ENCODE data around the gene CCNY. TPM values are rescaled to one million over a fixed set of nuclear protein-coding genes. Genes with fewer than 3 reads are reported as not detected.

The CCNY gene
- total RNA-seq, 3 donors from 2014 or later (not counting 1 experiment from before 2014, with no cell fraction given), result 71.0 to 87.2 (median 74.3) TPM

DNA sequence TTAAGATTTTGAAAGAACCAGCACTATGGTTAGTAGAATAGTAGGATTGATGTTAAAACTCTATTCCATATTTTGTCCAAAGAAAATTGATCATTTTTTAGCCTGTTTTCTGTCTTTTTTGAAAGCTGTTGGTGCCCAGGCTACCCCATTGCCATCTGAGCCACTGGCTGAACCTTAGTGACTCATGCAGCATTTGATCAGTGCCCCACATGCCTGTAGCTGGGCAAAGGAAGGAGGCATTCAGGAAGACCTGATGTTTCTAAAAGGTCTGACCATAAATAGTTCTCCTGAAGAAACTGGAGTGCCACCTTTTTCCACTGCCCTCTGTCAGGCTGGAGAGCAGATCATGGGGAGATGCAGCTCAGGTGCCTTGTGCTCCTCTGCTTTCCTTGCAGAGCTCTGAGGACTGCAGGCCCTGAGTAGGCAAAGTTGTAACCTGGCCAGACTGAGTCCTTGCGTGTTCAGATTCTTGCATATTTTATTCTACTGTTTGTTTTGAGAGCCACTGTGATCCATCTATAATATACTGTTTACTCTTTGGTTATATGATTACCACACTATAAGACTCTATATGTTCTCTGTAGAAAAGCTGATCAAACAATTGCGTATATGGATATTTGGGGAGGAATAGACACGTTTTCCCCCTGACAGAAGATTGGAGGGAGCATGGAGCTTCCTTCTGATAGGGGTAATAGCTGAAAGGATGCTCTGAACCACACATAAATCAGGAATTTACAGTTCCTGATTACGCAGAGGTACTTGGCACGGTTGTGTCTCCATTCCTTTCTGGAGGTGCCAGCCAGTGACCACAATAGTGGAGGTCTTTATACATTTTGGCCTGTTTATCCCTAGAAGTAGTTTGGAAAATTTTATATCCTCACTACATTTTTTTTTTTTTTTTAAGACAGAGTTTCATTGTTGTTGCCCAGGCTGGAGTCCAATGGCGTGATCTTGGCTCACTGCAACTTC lies 219.9 kb downstream of the CCNY start:
- H3K27ac ChIP-seq (ENCODE audit: low read length), result no peak overlapping the region
- Mint-ChIP-seq H3K27ac (no peak overlapping the region), H3K27me3 (ENCODE audit: low read depth in 2 of 2) (no peaks in the 10 kb centered on the region), H3K4me3 (no peak overlapping the region), H3K36me3 (no peaks in the 10 kb centered on the region), H3K9me3 (no peaks in the 10 kb centered on the region), H3K4me1 (peaks cover 0 to 23% of the 10 kb centered on the region in 2 donors)
- DNase-seq (no peak), ATAC-seq (no peak)
- no peak overlapping the region for H3K4me3 ChIP-seq (ENCODE audit: low read length)
- H3K4me1 ChIP-seq (ENCODE audit: control insufficient read depth, insufficient read depth, low read length), result no peaks in the 10 kb centered on the region
- intact Hi-C loops (cut with micrococcal nuclease), result no loop called here
- TF ChIP-seq, protein P1, sequence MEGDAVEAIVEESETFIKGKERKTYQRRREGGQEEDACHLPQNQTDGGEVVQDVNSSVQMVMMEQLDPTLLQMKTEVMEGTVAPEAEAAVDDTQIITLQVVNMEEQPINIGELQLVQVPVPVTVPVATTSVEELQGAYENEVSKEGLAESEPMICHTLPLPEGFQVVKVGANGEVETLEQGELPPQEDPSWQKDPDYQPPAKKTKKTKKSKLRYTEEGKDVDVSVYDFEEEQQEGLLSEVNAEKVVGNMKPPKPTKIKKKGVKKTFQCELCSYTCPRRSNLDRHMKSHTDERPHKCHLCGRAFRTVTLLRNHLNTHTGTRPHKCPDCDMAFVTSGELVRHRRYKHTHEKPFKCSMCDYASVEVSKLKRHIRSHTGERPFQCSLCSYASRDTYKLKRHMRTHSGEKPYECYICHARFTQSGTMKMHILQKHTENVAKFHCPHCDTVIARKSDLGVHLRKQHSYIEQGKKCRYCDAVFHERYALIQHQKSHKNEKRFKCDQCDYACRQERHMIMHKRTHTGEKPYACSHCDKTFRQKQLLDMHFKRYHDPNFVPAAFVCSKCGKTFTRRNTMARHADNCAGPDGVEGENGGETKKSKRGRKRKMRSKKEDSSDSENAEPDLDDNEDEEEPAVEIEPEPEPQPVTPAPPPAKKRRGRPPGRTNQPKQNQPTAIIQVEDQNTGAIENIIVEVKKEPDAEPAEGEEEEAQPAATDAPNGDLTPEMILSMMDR (IDR thresholded peaks at IDR 0.05), result no peak
- no peaks in the 10 kb centered on the region for H3K9me3 ChIP-seq (ENCODE audit: control insufficient read depth, insufficient read depth, low read length)
- H3K27me3 ChIP-seq (ENCODE audit: control insufficient read depth, insufficient read depth, low read length), result no peaks in the 10 kb centered on the region
- H3K36me3 ChIP-seq (ENCODE audit: control insufficient read depth, insufficient read depth, low read length), result peaks cover 10% of the 10 kb centered on the region
- WGBS (ENCODE audit: insufficient coverage), result 100% methylated on average over 5 of the region's 6 CpGs

DNA sequence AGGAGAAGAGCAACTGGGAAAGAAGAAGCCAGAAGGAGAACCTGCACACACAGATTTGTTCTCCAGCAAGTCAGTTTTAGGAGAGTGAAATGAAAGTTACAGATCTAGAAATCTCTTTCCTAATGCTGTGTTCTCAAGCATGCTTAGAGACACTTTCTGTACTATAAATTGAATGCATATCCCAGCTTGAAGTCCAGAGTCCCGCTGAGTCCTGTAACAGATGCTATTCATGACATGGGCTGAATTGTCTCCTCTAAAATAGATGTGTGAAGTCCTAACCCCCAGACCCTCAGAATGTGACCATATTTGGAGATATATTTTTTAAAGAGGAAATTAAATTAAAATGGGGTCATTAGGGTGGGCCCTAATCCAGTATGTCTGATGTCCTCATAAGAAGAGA lies 222.0 kb downstream of the CCNY start:
- Mint-ChIP-seq H3K9me3 (no peaks in the 10 kb centered on the region), H3K4me1 (peaks cover 3 to 16% of the 10 kb centered on the region in 2 donors), H3K27ac (peak overlapping the region in 1 of 2 donors; percentile 40), H3K4me3 (no peak overlapping the region), H3K36me3 (no peaks in the 10 kb centered on the region), H3K27me3 (ENCODE audit: low read depth in 2 of 2) (no peaks in the 10 kb centered on the region)
- intact Hi-C loops (cut with micrococcal nuclease), result no loop called here
- Histone ChIP-seq H3K4me1 (ENCODE audit: control insufficient read depth, insufficient read depth, low read length) (no peaks in the 10 kb centered on the region), H3K4me3 (ENCODE audit: low read length) (no peak overlapping the region), H3K36me3 (ENCODE audit: control insufficient read depth, insufficient read depth, low read length) (peaks cover 3% of the 10 kb centered on the region), H3K27me3 (ENCODE audit: control insufficient read depth, insufficient read depth, low read length) (no peaks in the 10 kb centered on the region), H3K9me3 (ENCODE audit: control insufficient read depth, insufficient read depth, low read length) (no peaks in the 10 kb centered on the region), H3K27ac (ENCODE audit: low read length) (no peak overlapping the region)
- ATAC-seq (no peak), DNase-seq (no peak)
- TF ChIP-seq, protein P1 (IDR thresholded peaks at IDR 0.05), result no peak
- WGBS (ENCODE audit: insufficient coverage), result 100% methylated on average over 1 of the region's 1 CpG

DNA sequence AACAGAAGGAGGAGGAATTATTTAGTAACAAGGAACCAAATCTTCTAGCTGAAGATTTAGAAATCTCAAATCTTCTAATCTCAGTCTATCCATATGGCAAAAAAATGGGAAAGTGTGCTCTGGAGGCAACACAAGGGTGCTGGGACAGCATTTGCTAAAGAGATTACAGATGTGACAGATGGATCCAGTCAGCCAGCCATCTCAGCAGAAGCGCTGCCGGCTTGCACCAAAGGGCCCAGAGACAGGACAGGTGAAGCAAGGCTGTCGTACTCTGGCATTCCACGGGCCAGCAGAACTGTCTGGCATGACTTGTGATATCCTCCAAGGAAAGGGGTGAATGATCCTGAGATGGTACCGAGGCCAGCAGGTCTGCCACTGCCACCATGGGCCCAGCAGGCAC lies 223.1 kb downstream of the CCNY start:
- Mint-ChIP-seq H3K27ac (peak overlapping the region in 1 of 2 donors; percentile 9), H3K9me3 (no peaks in the 10 kb centered on the region), H3K27me3 (ENCODE audit: low read depth in 2 of 2) (no peaks in the 10 kb centered on the region), H3K4me1 (peaks cover 5 to 21% of the 10 kb centered on the region in 2 donors), H3K36me3 (no peaks in the 10 kb centered on the region), H3K4me3 (no peak overlapping the region)
- no peaks in the 10 kb centered on the region for H3K9me3 ChIP-seq (ENCODE audit: control insufficient read depth, insufficient read depth, low read length)
- H3K36me3 ChIP-seq (ENCODE audit: control insufficient read depth, insufficient read depth, low read length), result peaks cover 2% of the 10 kb centered on the region
- WGBS (ENCODE audit: insufficient coverage), result 96% methylated on average over 5 of the region's 5 CpGs
- no peak overlapping the region for H3K27ac ChIP-seq (ENCODE audit: low read length)
- intact Hi-C loops (cut with micrococcal nuclease), result no loop called here
- ATAC-seq (no peak), DNase-seq (no peak)
- H3K4me1 ChIP-seq (ENCODE audit: control insufficient read depth, insufficient read depth, low read length), result peaks cover 4% of the 10 kb centered on the region
- no peak overlapping the region for H3K4me3 ChIP-seq (ENCODE audit: low read length)
- TF ChIP-seq, protein P1 (IDR thresholded peaks at IDR 0.05), result no peak
- H3K27me3 ChIP-seq (ENCODE audit: control insufficient read depth, insufficient read depth, low read length), result no peaks in the 10 kb centered on the region
